ENCODE data around the gene SEMA5B. TPM values are rescaled to one million over a fixed set of nuclear protein-coding genes. Genes with fewer than 3 reads are reported as not detected.

The SEMA5B gene
- total RNA-seq, 1 experiment from 2014 or later, result 9.4 TPM

- WGBS (ENCODE audit: extremely low coverage, insufficient read length, low lambda C conversion rate), result no CpG with 5 or more reads among the region's 8 CpGs
- Mint-ChIP-seq H3K4me1 (peaks cover 6 to 8% of the 10 kb centered on the region in 2 experiments), H3K27ac (no peak overlapping the region), H3K36me3 (ENCODE audit: insufficient read depth in 1 of 3, low read depth in 3 of 3) (no peaks in the 10 kb centered on the region), H3K27me3 (ENCODE audit: low read depth) (peaks cover 21% of the 10 kb centered on the region), H3K4me3 (no peak overlapping the region), H3K9me3 (no peaks in the 10 kb centered on the region)
- no peaks in the 10 kb centered on the region for H3K23me2 ChIP-seq (ENCODE audit: insufficient read length, low read depth, low read length, poor library complexity, severe bottlenecking)
- no peak overlapping the region for H4K5ac ChIP-seq (ENCODE audit: insufficient read length, low read depth, low read length)
- H2BK12ac ChIP-seq (ENCODE audit: insufficient read length, low read depth, low read length), result no peak overlapping the region
- no peak overlapping the region for H4K8ac ChIP-seq (replicated peaks; ENCODE audit: insufficient read length, low read depth, low read length)
- no peak overlapping the region for H2BK20ac ChIP-seq (ENCODE audit: low read depth, low read length, poor library complexity, severe bottlenecking)
- no peak for TF ChIP-seq CTCF (conservative IDR thresholded peaks at IDR 0.05)
- H3K4ac ChIP-seq (ENCODE audit: low read depth, low read length), result no peak overlapping the region
- no peak overlapping the region for H3K18ac ChIP-seq (ENCODE audit: insufficient read length, low read depth, low read length)
- H2BK5ac ChIP-seq (ENCODE audit: insufficient read length, low read length), result no peak overlapping the region
- H2AK5ac ChIP-seq (ENCODE audit: insufficient read length, low read length), result no peak overlapping the region
- H3K4me2 ChIP-seq (ENCODE audit: insufficient read depth, insufficient read length, low read length), result no peak overlapping the region
- H4K20me1 ChIP-seq (ENCODE audit: control insufficient read depth, insufficient read depth, insufficient read length), result no peaks in the 10 kb centered on the region
- H3K9me3 ChIP-seq (ENCODE audit: control insufficient read depth, low read depth, low read length), result no peaks in the 10 kb centered on the region
- H4K91ac ChIP-seq (ENCODE audit: insufficient read length, low read depth, low read length), result no peak overlapping the region
- H3K23ac ChIP-seq (ENCODE audit: insufficient read length, low read depth, low read length), result no peak overlapping the region
- no peak overlapping the region for H3K9ac ChIP-seq (ENCODE audit: extremely low read depth, insufficient read length, low read length)
- H3K56ac ChIP-seq (ENCODE audit: insufficient read length, low read depth, low read length), result no peak overlapping the region
- H2AFZ ChIP-seq (ENCODE audit: low read length), result no peak overlapping the region
- no peak overlapping the region for H2BK15ac ChIP-seq (ENCODE audit: low read depth, low read length)
- no peak for DNase-seq
- H3T11ph ChIP-seq (ENCODE audit: low read length), result no peak overlapping the region
- H3K27ac ChIP-seq (ENCODE audit: insufficient read length, low read depth, low read length), result no peak overlapping the region
- H3K27me3 ChIP-seq (ENCODE audit: insufficient read depth, low read length), result no peaks in the 10 kb centered on the region; the same call in 1 of the 2 replicates
- peaks cover 2% of the 10 kb centered on the region; the same call in 1 of the 2 replicates for H3K4me1 ChIP-seq (ENCODE audit: insufficient read depth, low read length)
- no peaks in the 10 kb centered on the region for H3K79me1 ChIP-seq (ENCODE audit: insufficient read depth, low read depth, low read length, poor library complexity, severe bottlenecking)
- H3K79me2 ChIP-seq (ENCODE audit: insufficient read depth, low read length), result no peaks in the 10 kb centered on the region
- no peak overlapping the region for H3K14ac ChIP-seq (ENCODE audit: insufficient read depth, low read length)
- no peak overlapping the region for H2BK120ac ChIP-seq (ENCODE audit: low read depth, low read length, poor library complexity, severe bottlenecking)
Observed at GRCh38 chr3:123036352-123037014, 8.9 kb upstream of the SEMA5B start.

Data from H9 (cell line).